HEK293 (cell line): ENCODE data around the gene EFEMP2.

ENCODE experiments used
- CTCF ChIA-PET: fragments of 350-600 bp; formaldehyde crosslinking; extraction: SDS; loops from one replicate; lab custom pipeline; 2021; ENCODE audit warnings: antibody characterized with exemption; lab: Yijun Ruan, JAX
- POLR2A ChIA-PET: fragments of 300-600 bp; formaldehyde crosslinking; extraction: SDS; loops from one replicate; lab custom pipeline; 2020; ENCODE audit warnings: antibody characterized with exemption, inconsistent platforms; lab: Yijun Ruan, JAX
- H3K27ac ChIP-seq: fragments of 200-500 bp; sonication (Bioruptor generic); 2 replicates; pipeline ENCODE4 v1.5.1; 2014; ENCODE audit warnings: low read depth, low read length, control low read depth, inconsistent platforms; ENCODE audit errors: extremely low read depth
- H3K36me3 ChIP-seq, 2 experiments: fragments of 200-500 bp in 1 of 2; sonication (Bioruptor generic) in 1 of 2; 1 replicate in 1 of 2; 2 replicates in 1 of 2; pipeline ENCODE4 v1.5.1; 2014 to 2017; ENCODE audit warnings: inconsistent platforms in 2 of 2, low read length in 2 of 2; ENCODE audit not compliant: control insufficient read depth in 2 of 2, insufficient read depth in 1 of 2
- H3K4me1 ChIP-seq: fragments of 200-500 bp; sonication (Bioruptor generic); 2 replicates; pipeline ENCODE4 v1.5.1; 2014; ENCODE audit warnings: mild to moderate bottlenecking, low read length, inconsistent platforms; ENCODE audit not compliant: control insufficient read depth, insufficient read depth
- H3K4me3 ChIP-seq: 2 replicates; pipeline ENCODE4 v1.5.1; 2011; ENCODE audit warnings: low read depth, mild to moderate bottlenecking, control low read depth, low read length, moderate library complexity
- H3K9me3 ChIP-seq: fragments of 200-500 bp; sonication (Bioruptor generic); 2 replicates; pipeline ENCODE4 v1.5.1; 2014; ENCODE audit warnings: low read depth, low read length, inconsistent platforms; ENCODE audit not compliant: control insufficient read depth, insufficient read depth
- AEBP2 ChIP-seq: fragments of 450-650 bp; formaldehyde crosslinking; IDR thresholded peaks from 2 replicates; pipeline ENCODE4 v1.5.1; 2016; ENCODE audit warnings: missing biosample characterization, missing genetic modification characterization, borderline replicate concordance
- EGR2 ChIP-seq: fragments of 450-650 bp; formaldehyde crosslinking; IDR thresholded peaks from 2 replicates; pipeline ENCODE4 v1.5.1; 2016; ENCODE audit warnings: low read depth, missing biosample characterization, missing genetic modification characterization
- HOXC10 ChIP-seq: sonication (generic); formaldehyde crosslinking; IDR thresholded peaks from 2 replicates; pipeline ENCODE4 v1.8.1; 2023; ENCODE audit warnings: mild to moderate bottlenecking, missing genetic modification reagents
- IKZF3 ChIP-seq: fragments of 450-650 bp; IDR thresholded peaks from 2 replicates; pipeline ENCODE4 v1.5.0; 2018; ENCODE audit warnings: missing biosample characterization, mild to moderate bottlenecking, missing genetic modification characterization, moderate library complexity
- SP7 ChIP-seq: fragments of 450-650 bp; formaldehyde crosslinking; IDR thresholded peaks from 2 replicates; pipeline ENCODE4 v1.5.1; 2016; ENCODE audit warnings: missing biosample characterization, missing genetic modification characterization
- WT1 ChIP-seq: fragments of 450-650 bp; formaldehyde crosslinking; IDR thresholded peaks from 2 replicates; pipeline ENCODE4 v1.5.1; 2016; ENCODE audit warnings: missing biosample characterization, missing genetic modification characterization
- ZFHX2 ChIP-seq: fragments of 450-650 bp; formaldehyde crosslinking; conservative IDR thresholded peaks from 2 replicates; pipeline ENCODE4 v1.5.1; 2016; ENCODE audit warnings: missing biosample characterization, missing genetic modification characterization
- ZFP37 ChIP-seq: fragments of 450-650 bp; formaldehyde crosslinking; IDR thresholded peaks from 2 replicates; pipeline ENCODE4 v1.5.1; 2016; ENCODE audit warnings: missing biosample characterization, missing genetic modification characterization
- ZNF121 ChIP-seq: fragments of 450-650 bp; formaldehyde crosslinking; IDR thresholded peaks from 2 replicates; pipeline ENCODE4 v1.5.1; 2016; ENCODE audit warnings: missing biosample characterization, missing genetic modification characterization
- ZNF2 ChIP-seq: fragments of 450-650 bp; formaldehyde crosslinking; IDR thresholded peaks from 2 replicates; pipeline ENCODE4 v1.5.1; 2016; ENCODE audit warnings: missing biosample characterization, missing genetic modification characterization
- ZNF341 ChIP-seq: fragments of 450-650 bp; formaldehyde crosslinking; IDR thresholded peaks from 2 replicates; pipeline ENCODE4; 2016; ENCODE audit warnings: low read depth, missing biosample characterization, missing genetic modification characterization
- ZNF449 ChIP-seq: fragments of 450-650 bp; formaldehyde crosslinking; IDR thresholded peaks from 2 replicates; pipeline ENCODE4 v1.5.1; 2017; ENCODE audit warnings: missing biosample characterization, mild to moderate bottlenecking, missing genetic modification characterization, moderate library complexity
- ZNF558 ChIP-seq: fragments of 450-650 bp; formaldehyde crosslinking; IDR thresholded peaks from 2 replicates; pipeline ENCODE4 v1.5.1; 2016; ENCODE audit warnings: missing biosample characterization, missing genetic modification characterization
- ZNF623 ChIP-seq: fragments of 450-650 bp; formaldehyde crosslinking; IDR thresholded peaks from 2 replicates; pipeline ENCODE4 v1.5.1; 2016; ENCODE audit warnings: missing biosample characterization, missing genetic modification characterization
- ZNF629 ChIP-seq: fragments of 450-650 bp; formaldehyde crosslinking; IDR thresholded peaks from 2 replicates; pipeline ENCODE4 v1.5.1; 2017; ENCODE audit warnings: missing biosample characterization, missing genetic modification characterization
- ZNF654 ChIP-seq: fragments of 450-650 bp; formaldehyde crosslinking; IDR thresholded peaks from 2 replicates; pipeline ENCODE4 v1.5.1; 2016; ENCODE audit warnings: low read depth, missing biosample characterization, missing genetic modification characterization
- ZNF76 ChIP-seq: fragments of 450-650 bp; formaldehyde crosslinking; IDR thresholded peaks from 2 replicates; pipeline ENCODE4; 2016; ENCODE audit warnings: low read depth, missing biosample characterization, missing genetic modification characterization, borderline replicate concordance
- ZNF768 ChIP-seq: fragments of 450-650 bp; formaldehyde crosslinking; IDR thresholded peaks from 2 replicates; pipeline ENCODE4 v1.5.1; 2018; ENCODE audit warnings: missing biosample characterization, mild to moderate bottlenecking, missing genetic modification characterization
- ZSCAN5A ChIP-seq: fragments of 450-650 bp; formaldehyde crosslinking; IDR thresholded peaks from 2 replicates; pipeline ENCODE4 v1.5.1; 2016; ENCODE audit warnings: missing biosample characterization, missing genetic modification characterization

EFEMP2 gene

GRCh38 chr11:65898656-65899355, 26.2 kb upstream of the EFEMP2 start:
- POLR2A ChIA-PET, result interaction anchor here (0.7 to 4.9 kb wide), 2 partner anchors 9 to 787 kb away, joined by 3 to 74 read pairs; partner anchors contain the start of genes CCDC85B, FIBP and TM7SF2

GRCh38 chr11:65897020-65897471, 24.4 kb upstream of the EFEMP2 start:
- H3K9me3 ChIP-seq, result no peaks in the 10 kb centered on the region
- POLR2A ChIA-PET, result interaction anchor here (0.6 to 1.0 kb wide), 2 partner anchors 9 to 14 kb away, joined by 3 read pairs; partner anchors contain the start of gene FIBP
- H3K4me1 ChIP-seq, result no peaks in the 10 kb centered on the region
- no peak for TF ChIP-seq ZNF558 (tag by site-specific recombination)
- no peak for TF ChIP-seq AEBP2
- TF ChIP-seq ZNF2 (tag by site-specific recombination), result no peak
- TF ChIP-seq ZNF121 (tag by site-specific recombination), result peak; percentile 56; the same call in 1 of the 2 replicates
- TF ChIP-seq ZFP37, result no peak
- TF ChIP-seq HOXC10 (CRISPR knock-in tag), result no peak
- 0 out of 2 replicates have a peak, but pooled peaks have one; percentile 29 for TF ChIP-seq ZNF768
- no peak for TF ChIP-seq ZSCAN5A (tag by site-specific recombination)
- TF ChIP-seq WT1, result no peak
- TF ChIP-seq ZNF623 (tag by site-specific recombination), result no peak
- TF ChIP-seq, all 188 proteins: peak for 2
- Histone ChIP-seq H3K4me3 (no peak overlapping the region), H3K36me3 (peaks cover 0 to 3% of the 10 kb centered on the region in 2 experiments; a peak in 1 of 3 replicates), H3K27ac (no peak overlapping the region)
- CTCF ChIA-PET, result interaction anchor here (0.5 to 3.5 kb wide), 6 partner anchors 8 to 96 kb away, joined by 3 to 36 read pairs (median 4); partner anchors contain the start of genes CCDC85B, FIBP and MUS81

More at GRCh38 chr11:65898656-65899355, 26.2 kb upstream of the EFEMP2 start:
- Histone ChIP-seq H3K27ac (peak overlapping the region; percentile 25; the same call in 1 of the 2 replicates), H3K4me3 (peak overlapping the region; percentile 62), H3K36me3 (peaks cover 0 to 3% of the 10 kb centered on the region in 2 experiments; a peak in 1 of 3 replicates), H3K9me3 (no peaks in the 10 kb centered on the region), H3K4me1 (no peaks in the 10 kb centered on the region)
- no peak for TF ChIP-seq HOXC10 (CRISPR knock-in tag)
- peak; percentile 44; the same call in 1 of the 2 replicates for TF ChIP-seq ZNF449
- no peak for TF ChIP-seq ZNF629
- peak; percentile 53 for TF ChIP-seq ZFHX2
- TF ChIP-seq AEBP2, result no peak
- no peak for TF ChIP-seq ZNF654 (tag by site-specific recombination)
- TF ChIP-seq ZSCAN5A (tag by site-specific recombination), result no peak
- TF ChIP-seq SP7 (tag by site-specific recombination), result no peak; the same call in 1 of the 2 replicates
- peak; percentile 92 for TF ChIP-seq ZNF76 (tag by site-specific recombination)
- TF ChIP-seq IKZF3 (tag by site-specific recombination), result peak; percentile 82; the same call in 1 of the 2 replicates
- 0 out of 2 replicates have a peak, but pooled peaks have one; percentile 25 for TF ChIP-seq ZNF341 (tag by site-specific recombination)
- TF ChIP-seq EGR2 (tag by site-specific recombination), result 0 out of 2 replicates have a peak, but pooled peaks have one; percentile 17
- CTCF ChIA-PET, result interaction anchor here (0.6 to 3.5 kb wide), 8 partner anchors 8 to 280 kb away, joined by 3 to 36 read pairs (median 6); partner anchors contain the start of genes CCDC85B, FIBP and MUS81
